Vagina (tissue), 2 donors: ENCODE data around the gene USP2. TPM values are rescaled to one million over a fixed set of nuclear protein-coding genes. Genes with fewer than 3 reads are reported as not detected.
"Not testable (repeated sequence)": the region's sequence is repeated elsewhere in the genome, so short reads cannot be mapped to it uniquely, and the experiment has no call there.

Experiments used
- DNase-seq, 2 donors: peaks; one replicate each; pipeline ENCODE4 v3.0.0-alpha.2; 2017; ENCODE audit errors: extremely low spot score in 2 of 2
- H3K27ac ChIP-seq: fragments of 200-600 bp; sonication (generic); one replicate; pipeline ENCODE4 v1.5.1; 2019
- H3K27me3 ChIP-seq: fragments of 200-600 bp; sonication (generic); one replicate; pipeline ENCODE4 v1.5.1; 2019
- H3K36me3 ChIP-seq, 2 donors: fragments of 200-600 bp; sonication (generic); one replicate each; pipeline ENCODE4 v1.5.1; 2017 to 2019
- H3K4me1 ChIP-seq: fragments of 200-600 bp; sonication (generic); one replicate; pipeline ENCODE4 v1.5.1; 2019
- H3K4me3 ChIP-seq, 2 donors: fragments of 200-600 bp; sonication (generic); 1 replicate in 1 of 2; 2 replicates in 1 of 2; pipeline ENCODE4 v1.5.1; 2016 to 2019
- H3K9me3 ChIP-seq: fragments of 200-600 bp; sonication (generic); one replicate; pipeline ENCODE4 v1.5.1; 2019
- POLR2A ChIP-seq, 2 donors: fragments of 450-650 bp; IDR thresholded peaks; one replicate each; pipeline ENCODE4 v1.6.1; 2017; ENCODE audit warnings: antibody characterized with exemption in 2 of 2, mild to moderate bottlenecking in 2 of 2, moderate library complexity in 2 of 2
- POLR2AphosphoS5 ChIP-seq, 2 donors: sonication (generic); formaldehyde crosslinking; IDR thresholded peaks; one replicate each; pipeline ENCODE4 v1.9.0; 2017; ENCODE audit warnings: antibody characterized with exemption in 2 of 2, mild to moderate bottlenecking in 2 of 2, low read depth in 1 of 2; ENCODE audit not compliant: insufficient read depth in 1 of 2
- intact Hi-C: fragments of 100-400 bp; cut with DNase I; formaldehyde crosslinking; loops from one replicate; pipeline ENCODE4 v1.15.1; 2023
- total RNA-seq: library from RNA; depleted of rRNA; stranded (reverse); fragments of >200 nt; gene quantifications from one replicate; pipeline ENCODE4 v1.2.3, GENCODE V29; 2016
- TF ChIP-seq, protein P1 (sequence below), 3 experiments: fragments of 450-650 bp in 2 of 3; fragments of 200-600 bp in 1 of 3; sonication (generic) in 1 of 3; IDR thresholded peaks; one replicate each; pipeline ENCODE4 v1.5.1; 2017 to 2019; ENCODE audit warnings: antibody characterized with exemption in 3 of 3, mild to moderate bottlenecking in 2 of 3, moderate library complexity in 2 of 3

Gene USP2
- total RNA-seq, 1 donor from 2014 or later: 2.5 TPM

DNA sequence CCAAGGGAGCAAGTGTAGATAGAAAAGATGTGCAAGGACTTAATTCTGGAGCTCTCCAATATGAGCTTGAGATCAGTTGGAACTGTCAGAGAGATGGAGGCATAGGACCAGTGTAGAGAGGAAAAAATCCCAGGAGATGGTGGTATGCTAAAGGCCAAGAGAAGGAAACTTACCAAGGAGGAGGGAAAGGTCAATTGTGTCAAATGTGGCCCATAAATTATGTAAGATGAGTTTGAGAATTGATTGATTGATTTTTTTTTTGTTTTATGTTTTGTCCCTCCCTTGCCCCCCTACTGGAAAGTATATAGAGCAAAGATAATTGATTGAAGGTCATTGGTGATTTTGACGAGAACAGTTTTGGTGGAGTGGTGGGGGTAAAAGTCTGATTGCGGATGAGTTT lies 2.8 kb upstream of the USP2 start:
- TF ChIP-seq POLR2A (IDR thresholded peaks at IDR 0.05) (no peak), POLR2AphosphoS5 (IDR thresholded peaks at IDR 0.05; ENCODE audit: insufficient read depth in 1 of 2, low read depth in 1 of 2) (no peak)
- TF ChIP-seq, protein P1, sequence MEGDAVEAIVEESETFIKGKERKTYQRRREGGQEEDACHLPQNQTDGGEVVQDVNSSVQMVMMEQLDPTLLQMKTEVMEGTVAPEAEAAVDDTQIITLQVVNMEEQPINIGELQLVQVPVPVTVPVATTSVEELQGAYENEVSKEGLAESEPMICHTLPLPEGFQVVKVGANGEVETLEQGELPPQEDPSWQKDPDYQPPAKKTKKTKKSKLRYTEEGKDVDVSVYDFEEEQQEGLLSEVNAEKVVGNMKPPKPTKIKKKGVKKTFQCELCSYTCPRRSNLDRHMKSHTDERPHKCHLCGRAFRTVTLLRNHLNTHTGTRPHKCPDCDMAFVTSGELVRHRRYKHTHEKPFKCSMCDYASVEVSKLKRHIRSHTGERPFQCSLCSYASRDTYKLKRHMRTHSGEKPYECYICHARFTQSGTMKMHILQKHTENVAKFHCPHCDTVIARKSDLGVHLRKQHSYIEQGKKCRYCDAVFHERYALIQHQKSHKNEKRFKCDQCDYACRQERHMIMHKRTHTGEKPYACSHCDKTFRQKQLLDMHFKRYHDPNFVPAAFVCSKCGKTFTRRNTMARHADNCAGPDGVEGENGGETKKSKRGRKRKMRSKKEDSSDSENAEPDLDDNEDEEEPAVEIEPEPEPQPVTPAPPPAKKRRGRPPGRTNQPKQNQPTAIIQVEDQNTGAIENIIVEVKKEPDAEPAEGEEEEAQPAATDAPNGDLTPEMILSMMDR (IDR thresholded peaks at IDR 0.05): no peak
- no peak overlapping the region for H3K27ac ChIP-seq
- no peaks in the 10 kb centered on the region for H3K36me3 ChIP-seq
- no peaks in the 10 kb centered on the region for H3K9me3 ChIP-seq
- no peak for DNase-seq
- intact Hi-C loops: no loop called here
- H3K27me3 ChIP-seq: no peaks in the 10 kb centered on the region
- peaks cover 16% of the 10 kb centered on the region for H3K4me1 ChIP-seq
- H3K4me3 ChIP-seq: no peak overlapping the region

DNA sequence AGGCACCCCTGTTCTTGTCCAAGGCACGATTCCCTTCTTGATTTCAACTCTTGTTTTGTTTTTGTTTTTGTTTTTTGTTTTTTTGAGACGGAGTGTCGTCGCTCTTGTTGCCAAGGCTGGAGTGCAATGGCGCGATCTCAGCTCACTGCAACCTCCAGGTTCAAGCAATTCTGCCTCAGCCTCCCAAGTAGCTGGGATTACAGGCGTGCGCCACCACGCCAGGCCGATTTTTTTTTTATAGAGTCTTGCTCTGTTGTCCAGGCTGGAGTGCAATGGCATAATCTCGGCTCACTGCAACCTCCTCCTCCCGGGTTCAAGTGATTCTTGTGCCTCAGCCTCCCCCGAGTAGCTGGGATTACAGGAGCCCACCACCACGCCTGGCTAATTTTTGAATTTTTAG lies 1.0 kb upstream of the USP2 start:
- H3K9me3 ChIP-seq, DNase-seq, H3K36me3 ChIP-seq, H3K27ac ChIP-seq, H3K27me3 ChIP-seq, H3K4me3 ChIP-seq, intact Hi-C loops: not testable (repeated sequence)
- H3K4me1 ChIP-seq: peaks cover 16% of the 10 kb centered on the region

DNA sequence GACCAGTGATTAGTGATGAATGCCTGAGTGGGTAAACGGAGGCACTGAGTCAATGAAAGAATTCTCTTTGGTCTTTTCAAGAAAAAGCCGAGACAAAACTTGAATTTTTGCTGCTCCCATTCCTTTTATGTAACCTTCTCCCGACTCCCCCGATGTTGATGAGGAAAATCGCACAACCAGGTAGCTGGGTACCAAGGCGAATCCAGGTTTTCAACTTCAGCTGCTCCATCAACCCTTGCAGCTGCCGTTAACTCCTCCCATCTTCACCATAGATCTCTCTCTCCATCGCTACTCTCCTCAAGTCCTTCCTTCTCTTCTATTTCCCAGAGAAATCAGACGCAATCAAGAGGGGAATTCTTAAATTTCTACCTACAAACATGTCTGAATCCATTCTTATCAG lies 611 bp upstream of the USP2 start:
- Histone ChIP-seq H3K4me3 (peak overlapping the region; percentile 37 to 53), H3K9me3 (no peaks in the 10 kb centered on the region), H3K27me3 (no peaks in the 10 kb centered on the region), H3K4me1 (peaks cover 16% of the 10 kb centered on the region), H3K27ac (peak overlapping the region; percentile 46), H3K36me3 (no peaks in the 10 kb centered on the region)
- TF ChIP-seq POLR2A (IDR thresholded peaks at IDR 0.05): no peak
- TF ChIP-seq, protein P1 (IDR thresholded peaks at IDR 0.05): no peak
- no peak for TF ChIP-seq POLR2AphosphoS5 (IDR thresholded peaks at IDR 0.05; ENCODE audit: insufficient read depth in 1 of 2, low read depth in 1 of 2)
- intact Hi-C loops: no loop called here
- no peak for DNase-seq

DNA sequence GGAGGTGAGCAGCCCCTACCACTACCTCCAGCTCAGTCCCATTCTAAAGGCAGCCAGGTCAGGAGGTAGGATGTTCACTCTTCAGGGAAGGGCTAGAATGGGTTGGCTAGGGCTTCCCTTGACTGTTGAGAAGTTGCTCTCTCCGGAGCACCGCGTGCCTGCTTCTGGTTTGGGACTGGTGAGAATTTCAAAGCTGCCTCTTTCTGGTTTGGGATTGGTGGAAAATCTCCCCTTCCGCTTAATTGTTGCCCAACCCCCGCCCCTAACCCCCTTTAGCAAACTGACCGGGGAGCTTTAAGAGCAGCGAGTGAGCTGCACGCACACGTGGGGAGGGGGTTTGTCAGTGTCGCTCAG lies 686 bp downstream of the USP2 start:
- DNase-seq: no peak
- Histone ChIP-seq H3K27me3 (no peaks in the 10 kb centered on the region), H3K4me1 (peaks cover 25% of the 10 kb centered on the region), H3K4me3 (peak overlapping the region; percentile 37 to 53), H3K27ac (peak overlapping the region; percentile 55), H3K36me3 (no peaks in the 10 kb centered on the region), H3K9me3 (no peaks in the 10 kb centered on the region)
- intact Hi-C loops: no loop called here
- TF ChIP-seq POLR2AphosphoS5 (IDR thresholded peaks at IDR 0.05; ENCODE audit: insufficient read depth in 1 of 2, low read depth in 1 of 2) (no peak), POLR2A (IDR thresholded peaks at IDR 0.05) (no peak)
- TF ChIP-seq, protein P1 (IDR thresholded peaks at IDR 0.05): no peak

DNA sequence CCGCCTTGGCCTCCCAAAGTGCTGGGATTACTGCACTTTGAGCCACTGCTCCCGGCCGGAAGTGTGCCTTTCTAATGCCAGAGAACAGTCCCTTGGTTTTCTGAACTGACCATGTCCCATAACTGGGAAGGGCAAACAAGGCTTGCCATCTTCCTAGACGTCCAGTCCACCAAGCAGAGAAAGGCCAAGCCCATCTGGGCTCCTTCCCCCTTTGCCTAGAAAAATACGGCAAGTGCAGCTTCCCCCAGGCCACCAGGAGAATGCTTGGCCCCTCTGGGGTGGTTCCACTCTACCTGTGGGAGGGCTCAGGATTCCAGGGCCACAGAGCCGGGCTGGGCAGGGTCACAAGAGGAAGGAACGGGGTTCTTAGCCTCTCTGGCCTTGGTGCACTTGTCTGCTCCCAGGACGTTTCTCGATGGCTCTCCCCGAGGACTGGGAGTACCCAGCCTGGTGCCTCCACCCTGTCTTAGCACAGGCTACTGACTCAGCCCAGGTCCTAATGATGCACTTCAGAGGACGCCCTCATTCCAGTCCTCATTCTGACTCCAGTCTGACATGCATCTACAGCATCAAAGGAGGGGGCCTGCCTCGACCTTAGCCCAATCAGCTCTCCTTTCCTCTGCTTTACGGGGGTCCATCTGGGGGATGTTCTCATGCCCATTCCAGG lies 1.2 kb downstream of the USP2 start:
- Histone ChIP-seq H3K36me3 (no peaks in the 10 kb centered on the region), H3K27ac (peak overlapping the region; percentile 55), H3K4me1 (peaks cover 29% of the 10 kb centered on the region), H3K9me3 (no peaks in the 10 kb centered on the region), H3K4me3 (peak overlapping the region in 1 of 2 donors; percentile 37), H3K27me3 (no peaks in the 10 kb centered on the region)
- no peak for TF ChIP-seq POLR2AphosphoS5 (IDR thresholded peaks at IDR 0.05; ENCODE audit: insufficient read depth in 1 of 2, low read depth in 1 of 2)
- no peak for TF ChIP-seq POLR2A (IDR thresholded peaks at IDR 0.05)
- TF ChIP-seq, protein P1 (IDR thresholded peaks at IDR 0.05): no peak
- DNase-seq: peak; percentile 91 to 95
- intact Hi-C loops: no loop called here
